HCT116 (cell line): ENCODE measurements around the gene HELZ2. TPM values are rescaled to one million over a fixed set of nuclear protein-coding genes. Genes with fewer than 3 reads are reported as not detected.

Experiments used
- ATAC-seq: fragments of 200-7000 bp; cut with Tn5 transposase; 2 replicates; pipeline ENCODE4 v1.9.1; 2020; ENCODE audit warnings: mild to moderate bottlenecking, moderate library complexity
- BruUV-seq: library from RNA; stranded (reverse); fragments of 400-500 nt; replicated peaks from 2 replicates; lab custom pipeline; 2021; lab: Mats Ljungman, UMichigan
- CTCF ChIA-PET: fragments of 300-600 bp; sonication (Branson Sonifier 250); formaldehyde crosslinking; loops from one replicate; lab custom pipeline; 2021; ENCODE audit warnings: antibody characterized with exemption; lab: Charles Lee
- POLR2A ChIA-PET: fragments of 300-600, 350-600 bp; sonication (Branson Sonifier 250); formaldehyde crosslinking; loops from one replicate; lab custom pipeline; 2021; ENCODE audit warnings: antibody characterized with exemption; lab: Charles Lee
- RAD21 ChIA-PET, 2 experiments: fragments of 300-600 bp; sonication (Branson Sonifier 250); formaldehyde crosslinking; loops; one replicate each; lab custom pipeline; 2023; ENCODE audit warnings: low total read pairs in 2 of 2; ENCODE audit not compliant: uncharacterized antibody in 2 of 2, unreplicated experiment in 2 of 2, low non-redundant PET in 1 of 2; lab: Charles Lee
- DNase-seq: peaks from one replicate; pipeline ENCODE4 v3.0.0-alpha.2; 2010; ENCODE audit warnings: low read depth, low spot score
- H2AFZ ChIP-seq: fragments of 200-600 bp; shearing (Covaris generic), sonication (generic); 2 replicates; pipeline ENCODE4 v1.6.1; 2017; ENCODE audit warnings: low read depth, mixed run types, mixed read lengths, antibody characterized with exemption, low read length; ENCODE audit not compliant: poor library complexity, severe bottlenecking
- H3K27ac ChIP-seq: 2 replicates; pipeline ENCODE4 v1.5.1; 2012; ENCODE audit warnings: low read depth, low read length
- H3K27me3 ChIP-seq: fragments of 200-600 bp; sonication (generic); 2 replicates; pipeline ENCODE4 v1.6.1; 2016; ENCODE audit warnings: mixed run types, low read length, mixed read lengths; ENCODE audit not compliant: insufficient read depth
- H3K36me3 ChIP-seq, 2 experiments: fragments of 200-500 bp in 1 of 2; fragments of 200-600 bp in 1 of 2; sonication (Bioruptor generic) in 1 of 2; sonication (generic) in 1 of 2; 2 replicates each; pipeline versions ENCODE4 v1.5.1 to v1.6.1; 2014 to 2016; ENCODE audit warnings: low read length in 2 of 2, inconsistent platforms in 1 of 2, mixed read lengths in 1 of 2, mixed run types in 1 of 2; ENCODE audit not compliant: insufficient read depth in 2 of 2, control insufficient read depth in 1 of 2
- H3K4me1 ChIP-seq, 2 experiments: fragments of 200-600 bp in 1 of 2; sonication (generic) in 1 of 2; 2 replicates each; pipeline versions ENCODE4 v1.5.1 to v1.6.1; 2012 to 2017; ENCODE audit warnings: low read length in 2 of 2, inconsistent platforms in 1 of 2, mild to moderate bottlenecking in 1 of 2, mixed read lengths in 1 of 2, mixed run types in 1 of 2, moderate library complexity in 1 of 2; ENCODE audit not compliant: insufficient read depth in 2 of 2, control insufficient read depth in 1 of 2
- H3K4me2 ChIP-seq: fragments of 200-600 bp; sonication (generic); 2 replicates; pipeline ENCODE4 v1.6.1; 2017; ENCODE audit warnings: mixed run types, low read length, mixed read lengths
- H3K4me3 ChIP-seq, 2 experiments: fragments of 200-600 bp in 1 of 2; sonication (generic) in 1 of 2; replicated peaks in 1 of 2; 2 replicates each; pipeline ENCODE4 v1.5.1; 2011 to 2016; ENCODE audit warnings: low read length in 2 of 2, control low read depth in 1 of 2, low read depth in 1 of 2, mild to moderate bottlenecking in 1 of 2, mixed read lengths in 1 of 2, mixed run types in 1 of 2
- H3K79me2 ChIP-seq: fragments of 200-600 bp; sonication (generic); 2 replicates; pipeline ENCODE4 v1.6.1; 2017; ENCODE audit warnings: mild to moderate bottlenecking, mixed run types, low read length, moderate library complexity, mixed read lengths; ENCODE audit not compliant: insufficient read depth
- H3K9ac ChIP-seq: fragments of 200-600 bp; sonication (generic); 2 replicates; pipeline ENCODE4 v1.6.1; 2016; ENCODE audit warnings: low read length, mixed read lengths
- H3K9me2 ChIP-seq: fragments of 200-600 bp; sonication (generic), shearing (Covaris generic); 2 replicates; pipeline ENCODE4 v1.6.1; 2017; ENCODE audit warnings: mixed run types, mild to moderate bottlenecking, moderate library complexity; ENCODE audit not compliant: insufficient read depth
- H3K9me3 ChIP-seq, 2 experiments: fragments of 200-500 bp in 1 of 2; fragments of 200-600 bp in 1 of 2; sonication (Bioruptor generic) in 1 of 2; sonication (generic) in 1 of 2; 2 replicates each; pipeline ENCODE4 v1.6.1; 2014 to 2017; ENCODE audit warnings: low read length in 2 of 2, mixed read lengths in 2 of 2, inconsistent platforms in 1 of 2, low read depth in 1 of 2, mild to moderate bottlenecking in 1 of 2, mixed run types in 1 of 2, moderate library complexity in 1 of 2; ENCODE audit not compliant: control insufficient read depth in 1 of 2, insufficient read depth in 1 of 2
- H4K20me1 ChIP-seq: fragments of 200-600 bp; sonication (generic), shearing (Covaris generic); 2 replicates; pipeline ENCODE4 v1.6.1; 2017; ENCODE audit warnings: mixed run types, mild to moderate bottlenecking, moderate library complexity; ENCODE audit not compliant: insufficient read depth
- CEBPB ChIP-seq: IDR thresholded peaks from 2 replicates; pipeline ENCODE4 v1.6.1; 2012; ENCODE audit warnings: low read depth
- ELF1 ChIP-seq: IDR thresholded peaks from 2 replicates; pipeline ENCODE4 v1.6.1; 2012; ENCODE audit warnings: low read depth, borderline replicate concordance
- EZH2phosphoT487 ChIP-seq: fragments of 200-600 bp; IDR thresholded peaks from 2 replicates; pipeline ENCODE4 v1.6.1; 2018; ENCODE audit warnings: antibody characterized with exemption, borderline replicate concordance
- FOSL1 ChIP-seq: IDR thresholded peaks from 2 replicates; pipeline ENCODE4 v1.6.1; 2012; ENCODE audit warnings: low read depth
- JUND ChIP-seq: IDR thresholded peaks from 2 replicates; pipeline ENCODE4 v1.6.1; 2012
- POLR2A ChIP-seq: IDR thresholded peaks from 2 replicates; pipeline ENCODE4 v1.7.0; 2011; ENCODE audit warnings: borderline replicate concordance; ENCODE audit not compliant: insufficient read depth, insufficient read length; ENCODE audit errors: extremely low read depth
- POLR2AphosphoS5 ChIP-seq: IDR thresholded peaks from 2 replicates; pipeline ENCODE4 v1.6.1; 2011; ENCODE audit warnings: mild to moderate bottlenecking, low read depth, low read length, moderate library complexity
- RAD21 ChIP-seq: IDR thresholded peaks from 2 replicates; pipeline ENCODE4 v1.6.1; 2012; ENCODE audit warnings: low read depth, mild to moderate bottlenecking
- SIN3A ChIP-seq: IDR thresholded peaks from 2 replicates; pipeline ENCODE4 v1.6.1; 2012; ENCODE audit warnings: low read depth
- SRF ChIP-seq: IDR thresholded peaks from 2 replicates; pipeline ENCODE4 v1.6.1; 2012; ENCODE audit warnings: low read depth
- TCF7L2 ChIP-seq: IDR thresholded peaks from 2 replicates; pipeline ENCODE4 v1.7.0; 2011; ENCODE audit warnings: borderline replicate concordance, inconsistent platforms; ENCODE audit not compliant: insufficient read depth, insufficient read length; ENCODE audit errors: extremely low read depth
- YY1 ChIP-seq: IDR thresholded peaks from 2 replicates; pipeline ENCODE4 v1.6.1; 2011; ENCODE audit warnings: low read length, low read depth, moderate library complexity, mild to moderate bottlenecking; ENCODE audit not compliant: insufficient replicate concordance; ENCODE audit errors: extremely low read depth
- ZFX ChIP-seq: fragments of 450-650 bp; IDR thresholded peaks from 2 replicates; pipeline ENCODE4 v1.6.1; 2017
- ZNF274 ChIP-seq: fragments of 200-500 bp; sonication (Bioruptor generic); IDR thresholded peaks from 2 replicates; pipeline ENCODE4 v1.6.1; 2014; ENCODE audit warnings: mild to moderate bottlenecking, low read depth, low read length, inconsistent platforms
- intact Hi-C: fragments of 100-400 bp; cut with micrococcal nuclease; formaldehyde crosslinking; loops from 2 replicates; pipeline ENCODE4 v1.10.0; 2022
- total RNA-seq: library from RNA; stranded (reverse); gene quantifications from one replicate; pipeline ENCODE4 v1.2.1, GENCODE V29; 2021; ENCODE audit not compliant: unreplicated experiment
- TF ChIP-seq, protein P1 (sequence below): IDR thresholded peaks from 2 replicates; pipeline ENCODE4 v1.6.1; 2012
- TF ChIP-seq, protein P2 (sequence below): IDR thresholded peaks from 2 replicates; pipeline ENCODE4 v1.6.1; 2012; ENCODE audit warnings: low read depth
- TF ChIP-seq, protein P3 (sequence below): IDR thresholded peaks from 2 replicates; pipeline ENCODE4 v1.6.1; 2012
- TF ChIP-seq, protein P4 (sequence below), 3 experiments: fragments of 200-600 bp in 1 of 3; sonication (generic) in 1 of 3; IDR thresholded peaks in 2 of 3; conservative IDR thresholded peaks in 1 of 3; 2 replicates each; pipeline ENCODE4 v1.5.1; 2012 to 2017; ENCODE audit warnings: low read depth in 2 of 3, low read length in 2 of 3, antibody characterized with exemption in 1 of 3, borderline replicate concordance in 1 of 3, control low read depth in 1 of 3, mild to moderate bottlenecking in 1 of 3, mixed read lengths in 1 of 3, mixed run types in 1 of 3, moderate library complexity in 1 of 3; ENCODE audit not compliant: insufficient read depth in 1 of 3

Gene HELZ2
- total RNA-seq, 1 experiment from 2014 or later = 44.0 TPM

DNA sequence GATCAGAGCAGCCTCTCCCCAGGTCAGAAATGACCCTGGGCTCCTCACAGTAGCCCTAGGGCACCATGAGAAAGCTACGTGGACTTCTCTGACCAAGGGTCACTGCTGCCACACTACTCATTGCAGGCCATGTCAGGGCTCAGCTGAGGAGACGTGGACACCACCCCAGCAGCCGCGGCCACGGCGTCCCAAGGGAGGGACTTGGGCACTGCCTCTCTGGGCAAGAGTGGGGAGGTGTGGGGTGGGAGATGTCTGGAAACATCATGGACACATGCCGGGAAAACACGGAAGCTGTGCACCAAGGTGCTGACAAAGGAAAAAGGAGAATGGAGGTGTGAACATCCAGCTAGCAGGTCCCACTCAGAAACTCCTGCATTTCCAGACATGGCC, 43.8 kb upstream of the HELZ2 start:
- DNase-seq (no peak), ATAC-seq (no peak)
- Histone ChIP-seq H3K9me3 (peaks cover 5 to 6% of the 10 kb centered on the region in 2 experiments; a peak in 1 of 4 replicates), H3K4me3 (no peak overlapping the region), H3K27ac (no peak overlapping the region), H3K36me3 (peaks cover 3 to 20% of the 10 kb centered on the region in 2 experiments), H4K20me1 (no peaks in the 10 kb centered on the region), H3K27me3 (no peaks in the 10 kb centered on the region), H3K9ac (no peak overlapping the region), H3K4me1 (no peaks in the 10 kb centered on the region), H3K4me2 (no peak overlapping the region), H3K9me2 (no peaks in the 10 kb centered on the region), H2AFZ (no peak overlapping the region), H3K79me2 (peaks cover 29% of the 10 kb centered on the region)
- POLR2A ChIA-PET = no interaction called here
- RAD21 ChIA-PET = no interaction called here
- BruUV-seq = no TSS peak
- CTCF ChIA-PET = no interaction called here
- TF ChIP-seq, protein P1, sequence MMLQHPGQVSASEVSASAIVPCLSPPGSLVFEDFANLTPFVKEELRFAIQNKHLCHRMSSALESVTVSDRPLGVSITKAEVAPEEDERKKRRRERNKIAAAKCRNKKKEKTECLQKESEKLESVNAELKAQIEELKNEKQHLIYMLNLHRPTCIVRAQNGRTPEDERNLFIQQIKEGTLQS = no peak
- TF ChIP-seq POLR2AphosphoS5 (no peak), SIN3A (no peak), CEBPB (no peak), YY1 (no peak), EZH2phosphoT487 (no peak), RAD21 (no peak), JUND (no peak), ZFX (no peak), ZNF274 (no peak), SRF (no peak), POLR2A (no peak), ELF1 (no peak), FOSL1 (no peak), TCF7L2 (no peak)
- TF ChIP-seq, protein P2, sequence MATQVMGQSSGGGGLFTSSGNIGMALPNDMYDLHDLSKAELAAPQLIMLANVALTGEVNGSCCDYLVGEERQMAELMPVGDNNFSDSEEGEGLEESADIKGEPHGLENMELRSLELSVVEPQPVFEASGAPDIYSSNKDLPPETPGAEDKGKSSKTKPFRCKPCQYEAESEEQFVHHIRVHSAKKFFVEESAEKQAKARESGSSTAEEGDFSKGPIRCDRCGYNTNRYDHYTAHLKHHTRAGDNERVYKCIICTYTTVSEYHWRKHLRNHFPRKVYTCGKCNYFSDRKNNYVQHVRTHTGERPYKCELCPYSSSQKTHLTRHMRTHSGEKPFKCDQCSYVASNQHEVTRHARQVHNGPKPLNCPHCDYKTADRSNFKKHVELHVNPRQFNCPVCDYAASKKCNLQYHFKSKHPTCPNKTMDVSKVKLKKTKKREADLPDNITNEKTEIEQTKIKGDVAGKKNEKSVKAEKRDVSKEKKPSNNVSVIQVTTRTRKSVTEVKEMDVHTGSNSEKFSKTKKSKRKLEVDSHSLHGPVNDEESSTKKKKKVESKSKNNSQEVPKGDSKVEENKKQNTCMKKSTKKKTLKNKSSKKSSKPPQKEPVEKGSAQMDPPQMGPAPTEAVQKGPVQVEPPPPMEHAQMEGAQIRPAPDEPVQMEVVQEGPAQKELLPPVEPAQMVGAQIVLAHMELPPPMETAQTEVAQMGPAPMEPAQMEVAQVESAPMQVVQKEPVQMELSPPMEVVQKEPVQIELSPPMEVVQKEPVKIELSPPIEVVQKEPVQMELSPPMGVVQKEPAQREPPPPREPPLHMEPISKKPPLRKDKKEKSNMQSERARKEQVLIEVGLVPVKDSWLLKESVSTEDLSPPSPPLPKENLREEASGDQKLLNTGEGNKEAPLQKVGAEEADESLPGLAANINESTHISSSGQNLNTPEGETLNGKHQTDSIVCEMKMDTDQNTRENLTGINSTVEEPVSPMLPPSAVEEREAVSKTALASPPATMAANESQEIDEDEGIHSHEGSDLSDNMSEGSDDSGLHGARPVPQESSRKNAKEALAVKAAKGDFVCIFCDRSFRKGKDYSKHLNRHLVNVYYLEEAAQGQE = no peak
- TF ChIP-seq, protein P3, sequence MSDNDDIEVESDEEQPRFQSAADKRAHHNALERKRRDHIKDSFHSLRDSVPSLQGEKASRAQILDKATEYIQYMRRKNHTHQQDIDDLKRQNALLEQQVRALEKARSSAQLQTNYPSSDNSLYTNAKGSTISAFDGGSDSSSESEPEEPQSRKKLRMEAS = no peak
- TF ChIP-seq, protein P4, sequence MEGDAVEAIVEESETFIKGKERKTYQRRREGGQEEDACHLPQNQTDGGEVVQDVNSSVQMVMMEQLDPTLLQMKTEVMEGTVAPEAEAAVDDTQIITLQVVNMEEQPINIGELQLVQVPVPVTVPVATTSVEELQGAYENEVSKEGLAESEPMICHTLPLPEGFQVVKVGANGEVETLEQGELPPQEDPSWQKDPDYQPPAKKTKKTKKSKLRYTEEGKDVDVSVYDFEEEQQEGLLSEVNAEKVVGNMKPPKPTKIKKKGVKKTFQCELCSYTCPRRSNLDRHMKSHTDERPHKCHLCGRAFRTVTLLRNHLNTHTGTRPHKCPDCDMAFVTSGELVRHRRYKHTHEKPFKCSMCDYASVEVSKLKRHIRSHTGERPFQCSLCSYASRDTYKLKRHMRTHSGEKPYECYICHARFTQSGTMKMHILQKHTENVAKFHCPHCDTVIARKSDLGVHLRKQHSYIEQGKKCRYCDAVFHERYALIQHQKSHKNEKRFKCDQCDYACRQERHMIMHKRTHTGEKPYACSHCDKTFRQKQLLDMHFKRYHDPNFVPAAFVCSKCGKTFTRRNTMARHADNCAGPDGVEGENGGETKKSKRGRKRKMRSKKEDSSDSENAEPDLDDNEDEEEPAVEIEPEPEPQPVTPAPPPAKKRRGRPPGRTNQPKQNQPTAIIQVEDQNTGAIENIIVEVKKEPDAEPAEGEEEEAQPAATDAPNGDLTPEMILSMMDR (IDR thresholded peaks at IDR 0.05 in 2 of 3, conservative IDR thresholded peaks at IDR 0.05 in 1 of 3; ENCODE audit: borderline replicate concordance in 1 of 3, insufficient read depth in 1 of 3, low read depth in 2 of 3, low read length in 2 of 3) = no peak
- intact Hi-C loops = no loop called here
